KG1 (cell line): Measurements from ENCODE around the gene GNAQ.
"Not testable (repeated sequence)": the region's sequence is repeated elsewhere in the genome, so short reads cannot be mapped to it uniquely, and the experiment has no call there.

Experiments
- DNase-seq: peaks from one replicate; lab custom pipeline; 2025; lab: John Stamatoyannopoulos, UW

GNAQ gene

GRCh38 chr9:77771171-77771570 lies 260.4 kb downstream of the GNAQ start:
- DNase-seq, result no peak

- DNase-seq, result no peak
These were observed 261.3 kb downstream of the GNAQ start for GRCh38 chr9:77770340-77770739.

GRCh38 chr9:77769246-77769645 lies 262.4 kb downstream of the GNAQ start:
- DNase-seq, result no peak

- no peak for DNase-seq
These were observed 265.0 kb downstream of the GNAQ start for GRCh38 chr9:77766587-77766986.

- no peak for DNase-seq
These were observed 265.8 kb downstream of the GNAQ start for GRCh38 chr9:77765781-77766259.

- DNase-seq, result no peak
These were observed 266.5 kb downstream of the GNAQ start for GRCh38 chr9:77764894-77765780.

GRCh38 chr9:77763566-77763965 lies 268.0 kb downstream of the GNAQ start:
- DNase-seq, result no peak

- not testable (repeated sequence) for DNase-seq
These were observed 270.7 kb downstream of the GNAQ start for GRCh38 chr9:77760919-77761318.

GRCh38 chr9:77759391-77759790 lies 272.2 kb downstream of the GNAQ start:
- DNase-seq, result no peak

GRCh38 chr9:77756449-77756848 lies 275.2 kb downstream of the GNAQ start:
- no peak for DNase-seq

- no peak for DNase-seq
These were observed 278.4 kb downstream of the GNAQ start for GRCh38 chr9:77753180-77753579.

- DNase-seq, result no peak
These were observed 279.1 kb downstream of the GNAQ start for GRCh38 chr9:77752554-77752953.

GRCh38 chr9:77751341-77752091 lies 280.1 kb downstream of the GNAQ start:
- peak; percentile 20 for DNase-seq

GRCh38 chr9:77750981-77751340 lies 280.6 kb downstream of the GNAQ start:
- DNase-seq, result no peak

- DNase-seq, result no peak
These were observed 281.3 kb downstream of the GNAQ start for GRCh38 chr9:77750284-77750683.

- no peak for DNase-seq
These were observed 283.3 kb downstream of the GNAQ start for GRCh38 chr9:77748214-77748772.

GRCh38 chr9:77747163-77747562 lies 284.4 kb downstream of the GNAQ start:
- no peak for DNase-seq

GRCh38 chr9:77744841-77745430 lies 286.7 kb downstream of the GNAQ start:
- no peak for DNase-seq

- DNase-seq, result no peak
These were observed 288.2 kb downstream of the GNAQ start for GRCh38 chr9:77743386-77743785.

- no peak for DNase-seq
These were observed 292.7 kb downstream of the GNAQ start for GRCh38 chr9:77738932-77739331.

GRCh38 chr9:77735494-77735893 lies 296.1 kb downstream of the GNAQ start:
- no peak for DNase-seq

GRCh38 chr9:77731930-77732329 lies 299.7 kb downstream of the GNAQ start:
- no peak for DNase-seq
